ENCODE data around the gene SUFU. TPM values are rescaled to one million over a fixed set of nuclear protein-coding genes. Genes with fewer than 3 reads are reported as not detected.

The SUFU gene
- total and polyA plus RNA-seq, 8 donors = 0.29 to 26.3 (median 3.7) TPM

GRCh38 chr10:102559764-102560163, 56.0 kb downstream of the SUFU start:
- Histone ChIP-seq H3K9me3 (no peaks in the 10 kb centered on the region), H3K36me3 (peaks cover 0 to 15% (median 4%) of the 10 kb centered on the region in 4 donors), H3K4me1 (no peaks in the 10 kb centered on the region), H3K27me3 (no peaks in the 10 kb centered on the region), H3K27ac (no peak overlapping the region), H3K4me3 (no peak overlapping the region)
- intact Hi-C loops (cut with DNase I; ENCODE audit: low total_unique reads) = no loop called here
- TF ChIP-seq EP300 (IDR thresholded peaks at IDR 0.05) (no peak), POLR2A (IDR thresholded peaks at IDR 0.05) (no peak), POLR2AphosphoS5 (IDR thresholded peaks at IDR 0.05) (no peak)
- TF ChIP-seq, protein P1, sequence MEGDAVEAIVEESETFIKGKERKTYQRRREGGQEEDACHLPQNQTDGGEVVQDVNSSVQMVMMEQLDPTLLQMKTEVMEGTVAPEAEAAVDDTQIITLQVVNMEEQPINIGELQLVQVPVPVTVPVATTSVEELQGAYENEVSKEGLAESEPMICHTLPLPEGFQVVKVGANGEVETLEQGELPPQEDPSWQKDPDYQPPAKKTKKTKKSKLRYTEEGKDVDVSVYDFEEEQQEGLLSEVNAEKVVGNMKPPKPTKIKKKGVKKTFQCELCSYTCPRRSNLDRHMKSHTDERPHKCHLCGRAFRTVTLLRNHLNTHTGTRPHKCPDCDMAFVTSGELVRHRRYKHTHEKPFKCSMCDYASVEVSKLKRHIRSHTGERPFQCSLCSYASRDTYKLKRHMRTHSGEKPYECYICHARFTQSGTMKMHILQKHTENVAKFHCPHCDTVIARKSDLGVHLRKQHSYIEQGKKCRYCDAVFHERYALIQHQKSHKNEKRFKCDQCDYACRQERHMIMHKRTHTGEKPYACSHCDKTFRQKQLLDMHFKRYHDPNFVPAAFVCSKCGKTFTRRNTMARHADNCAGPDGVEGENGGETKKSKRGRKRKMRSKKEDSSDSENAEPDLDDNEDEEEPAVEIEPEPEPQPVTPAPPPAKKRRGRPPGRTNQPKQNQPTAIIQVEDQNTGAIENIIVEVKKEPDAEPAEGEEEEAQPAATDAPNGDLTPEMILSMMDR (IDR thresholded peaks at IDR 0.05) = no peak
- WGBS, 5 donors = 82 to 90% (median 88%) methylated on average over 4 of the region's 4 CpGs
- no peak for DNase-seq

DNA sequence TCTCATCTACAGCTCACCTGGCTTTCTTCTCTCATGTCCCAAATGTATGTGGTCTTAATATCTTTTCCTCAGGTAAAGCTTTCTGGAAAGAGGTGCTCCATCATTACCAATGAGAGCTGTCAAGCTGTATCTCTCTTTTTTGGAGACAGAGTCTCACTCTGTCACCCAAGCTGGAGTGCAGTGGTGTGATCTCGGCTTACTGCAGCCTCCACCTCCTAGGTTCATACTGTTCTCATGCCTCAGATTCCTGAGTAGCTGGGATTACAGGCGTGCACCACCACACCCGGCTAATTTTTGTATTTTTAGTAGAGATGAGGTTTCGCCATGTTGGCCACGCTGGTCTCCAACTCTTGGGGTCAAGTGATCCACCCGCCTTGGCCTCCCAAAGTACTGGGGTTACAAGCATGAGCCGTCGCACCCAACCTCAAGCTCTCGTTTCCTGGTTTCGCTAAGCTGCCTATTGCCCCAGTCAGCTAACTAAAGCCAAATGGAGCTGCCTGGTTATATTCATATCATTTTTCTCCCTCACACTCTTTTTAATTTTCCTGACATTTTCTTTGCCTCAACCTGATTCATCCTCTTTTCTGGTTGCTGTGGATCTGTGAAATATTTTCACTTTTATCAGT, 60.5 kb downstream of the SUFU start:
- H3K9me3 ChIP-seq = no peaks in the 10 kb centered on the region
- DNase-seq = no peak
- H3K4me3 ChIP-seq = no peak overlapping the region
- no peak overlapping the region for H3K27ac ChIP-seq
- H3K27me3 ChIP-seq = no peaks in the 10 kb centered on the region
- H3K4me1 ChIP-seq = no peaks in the 10 kb centered on the region
- intact Hi-C loops (cut with DNase I; ENCODE audit: low total_unique reads) = no loop called here
- peaks cover 0 to 15% (median 4%) of the 10 kb centered on the region in 4 donors for H3K36me3 ChIP-seq
- 88 to 96% (median 93%) methylated on average over 10 of the region's 10 CpGs for WGBS, 5 donors
- no peak for TF ChIP-seq EP300 (IDR thresholded peaks at IDR 0.05)
- TF ChIP-seq POLR2A (IDR thresholded peaks at IDR 0.05) = no peak
- TF ChIP-seq, protein P1 (IDR thresholded peaks at IDR 0.05) = no peak

DNA sequence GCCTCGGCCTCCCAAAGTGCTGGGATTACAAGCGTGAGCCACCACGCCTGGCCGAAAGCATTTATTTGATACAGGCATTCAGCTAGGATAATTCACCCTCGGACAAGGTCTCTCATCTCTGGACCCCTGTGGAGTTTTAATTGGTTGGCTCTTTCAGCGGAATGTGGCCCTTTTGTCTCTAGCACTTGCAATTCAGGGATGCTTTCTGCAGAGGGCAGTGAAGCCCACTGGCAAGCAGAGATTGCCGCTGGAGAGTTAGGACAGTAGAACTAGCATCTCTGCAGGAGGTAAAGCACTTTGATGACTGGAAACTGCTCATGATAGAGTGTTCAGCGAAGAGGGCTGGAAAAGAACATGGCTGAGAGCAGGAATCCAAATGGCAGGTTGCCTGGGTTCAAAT, 62.0 kb downstream of the SUFU start:
- DNase-seq = no peak
- H3K36me3 ChIP-seq = peaks cover 0 to 15% (median 4%) of the 10 kb centered on the region in 4 donors
- intact Hi-C loops (cut with DNase I; ENCODE audit: low total_unique reads) = no loop called here
- no peaks in the 10 kb centered on the region for H3K9me3 ChIP-seq
- no peaks in the 10 kb centered on the region for H3K4me1 ChIP-seq
- H3K27ac ChIP-seq = no peak overlapping the region
- TF ChIP-seq, protein P1 (IDR thresholded peaks at IDR 0.05) = no peak
- TF ChIP-seq POLR2A (IDR thresholded peaks at IDR 0.05) = no peak
- no peak for TF ChIP-seq EP300 (IDR thresholded peaks at IDR 0.05)
- TF ChIP-seq POLR2AphosphoS5 (IDR thresholded peaks at IDR 0.05) = no peak
- H3K27me3 ChIP-seq = no peaks in the 10 kb centered on the region
- H3K4me3 ChIP-seq = no peak overlapping the region
- WGBS, 5 donors = 93 to 95% (median 94%) methylated on average over 8 of the region's 8 CpGs

- intact Hi-C loops (cut with DNase I; ENCODE audit: low total_unique reads) = no loop called here
These were observed 75.0 kb downstream of the SUFU start for GRCh38 chr10:102578782-102579181.

More at GRCh38 chr10:102578782-102579181, 75.0 kb downstream of the SUFU start:
- no peaks in the 10 kb centered on the region for H3K27me3 ChIP-seq
- H3K27ac ChIP-seq = no peak overlapping the region
- H3K4me1 ChIP-seq = peaks cover 0 to 33% (median 24%) of the 10 kb centered on the region in 4 donors
- no peak for DNase-seq
- TF ChIP-seq, protein P1 (IDR thresholded peaks at IDR 0.05) = no peak
- TF ChIP-seq POLR2A (IDR thresholded peaks at IDR 0.05) (no peak), POLR2AphosphoS5 (IDR thresholded peaks at IDR 0.05) (no peak), EP300 (IDR thresholded peaks at IDR 0.05) (no peak)
- H3K36me3 ChIP-seq = no peaks in the 10 kb centered on the region
- 50 to 77% (median 73%) methylated on average over 1 of the region's 1 CpG for WGBS, 5 donors
- H3K4me3 ChIP-seq = no peak overlapping the region
- no peaks in the 10 kb centered on the region for H3K9me3 ChIP-seq

Measured in stomach (tissue), 9 donors.